HEK293 (cell line): ENCODE measurements around the gene KCTD2.

Source experiments
- CTCF ChIA-PET: fragments of 350-600 bp; formaldehyde crosslinking; extraction: SDS; loops from one replicate; lab custom pipeline; 2021; ENCODE audit warnings: antibody characterized with exemption; lab: Yijun Ruan, JAX
- POLR2A ChIA-PET: fragments of 300-600 bp; formaldehyde crosslinking; extraction: SDS; loops from one replicate; lab custom pipeline; 2020; ENCODE audit warnings: antibody characterized with exemption, inconsistent platforms; lab: Yijun Ruan, JAX
- H3K27ac ChIP-seq: fragments of 200-500 bp; sonication (Bioruptor generic); 2 replicates; pipeline ENCODE4 v1.5.1; 2014; ENCODE audit warnings: low read depth, low read length, control low read depth, inconsistent platforms; ENCODE audit errors: extremely low read depth
- H3K36me3 ChIP-seq, 2 experiments: fragments of 200-500 bp in 1 of 2; sonication (Bioruptor generic) in 1 of 2; 1 replicate in 1 of 2; 2 replicates in 1 of 2; pipeline ENCODE4 v1.5.1; 2014 to 2017; ENCODE audit warnings: inconsistent platforms in 2 of 2, low read length in 2 of 2; ENCODE audit not compliant: control insufficient read depth in 2 of 2, insufficient read depth in 1 of 2
- H3K4me1 ChIP-seq: fragments of 200-500 bp; sonication (Bioruptor generic); 2 replicates; pipeline ENCODE4 v1.5.1; 2014; ENCODE audit warnings: mild to moderate bottlenecking, low read length, inconsistent platforms; ENCODE audit not compliant: control insufficient read depth, insufficient read depth
- H3K4me3 ChIP-seq: 2 replicates; pipeline ENCODE4 v1.5.1; 2011; ENCODE audit warnings: low read depth, mild to moderate bottlenecking, control low read depth, low read length, moderate library complexity
- H3K9me3 ChIP-seq: fragments of 200-500 bp; sonication (Bioruptor generic); 2 replicates; pipeline ENCODE4 v1.5.1; 2014; ENCODE audit warnings: low read depth, low read length, inconsistent platforms; ENCODE audit not compliant: control insufficient read depth, insufficient read depth
- HOXC10 ChIP-seq: sonication (generic); formaldehyde crosslinking; IDR thresholded peaks from 2 replicates; pipeline ENCODE4 v1.8.1; 2023; ENCODE audit warnings: mild to moderate bottlenecking, missing genetic modification reagents
- KLF10 ChIP-seq: fragments of 450-650 bp; IDR thresholded peaks from 2 replicates; pipeline ENCODE4 v1.5.1; 2018; ENCODE audit warnings: missing biosample characterization, mild to moderate bottlenecking, missing genetic modification characterization
- MEIS1 ChIP-seq: sonication (generic); formaldehyde crosslinking; IDR thresholded peaks from 2 replicates; pipeline ENCODE4 v1.8.1; 2022; ENCODE audit warnings: missing genetic modification reagents, mild to moderate bottlenecking, borderline replicate concordance
- MYNN ChIP-seq: fragments of 450-650 bp; formaldehyde crosslinking; IDR thresholded peaks from 2 replicates; pipeline ENCODE4 v1.5.1; 2016; ENCODE audit warnings: missing biosample characterization, missing genetic modification characterization, borderline replicate concordance
- RBAK ChIP-seq: fragments of 450-650 bp; formaldehyde crosslinking; IDR thresholded peaks from 2 replicates; pipeline ENCODE4 v1.5.1; 2016; ENCODE audit warnings: missing biosample characterization, missing genetic modification characterization
- SCRT2 ChIP-seq: fragments of 450-650 bp; formaldehyde crosslinking; IDR thresholded peaks from 2 replicates; pipeline ENCODE4 v1.5.1; 2016; ENCODE audit warnings: missing biosample characterization, missing genetic modification characterization
- SETDB1 ChIP-seq: IDR thresholded peaks from one replicate; pipeline ENCODE4 v1.6.1; 2017; ENCODE audit warnings: mild to moderate bottlenecking, low read length, moderate library complexity, mixed read lengths; ENCODE audit not compliant: insufficient read length
- ZBTB48 ChIP-seq: fragments of 450-650 bp; formaldehyde crosslinking; IDR thresholded peaks from 2 replicates; pipeline ENCODE4 v1.5.1; 2016; ENCODE audit warnings: missing biosample characterization, missing genetic modification characterization
- ZEB2 ChIP-seq: fragments of 450-650 bp; formaldehyde crosslinking; IDR thresholded peaks from 2 replicates; pipeline ENCODE4 v1.5.1; 2016; ENCODE audit warnings: missing biosample characterization, missing genetic modification characterization
- ZFP69B ChIP-seq: fragments of 450-650 bp; formaldehyde crosslinking; IDR thresholded peaks from 2 replicates; pipeline ENCODE4 v1.5.1; 2016; ENCODE audit warnings: missing biosample characterization, missing genetic modification characterization
- ZIC2 ChIP-seq: fragments of 450-650 bp; formaldehyde crosslinking; IDR thresholded peaks from 2 replicates; pipeline ENCODE4 v1.5.1; 2016; ENCODE audit warnings: missing biosample characterization, missing genetic modification characterization
- ZNF121 ChIP-seq: fragments of 450-650 bp; formaldehyde crosslinking; IDR thresholded peaks from 2 replicates; pipeline ENCODE4 v1.5.1; 2016; ENCODE audit warnings: missing biosample characterization, missing genetic modification characterization
- ZNF140 ChIP-seq: fragments of 450-650 bp; formaldehyde crosslinking; IDR thresholded peaks from 2 replicates; pipeline ENCODE4 v1.5.1; 2016; ENCODE audit warnings: missing biosample characterization, missing genetic modification characterization
- ZNF169 ChIP-seq: fragments of 450-650 bp; formaldehyde crosslinking; IDR thresholded peaks from 2 replicates; pipeline ENCODE4 v1.5.1; 2016; ENCODE audit warnings: missing biosample characterization, missing genetic modification characterization
- ZNF24 ChIP-seq: fragments of 450-650 bp; formaldehyde crosslinking; IDR thresholded peaks from 2 replicates; pipeline ENCODE4 v1.5.1; 2016; ENCODE audit warnings: missing biosample characterization, missing genetic modification characterization
- ZNF311 ChIP-seq: fragments of 450-650 bp; formaldehyde crosslinking; IDR thresholded peaks from 2 replicates; pipeline ENCODE4 v1.5.1; 2017; ENCODE audit warnings: missing biosample characterization, missing genetic modification characterization, borderline replicate concordance
- ZNF394 ChIP-seq: fragments of 450-650 bp; formaldehyde crosslinking; IDR thresholded peaks from 2 replicates; pipeline ENCODE4 v1.5.1; 2016; ENCODE audit warnings: missing biosample characterization, missing genetic modification characterization, mild to moderate bottlenecking, moderate library complexity, borderline replicate concordance
- ZNF654 ChIP-seq: fragments of 450-650 bp; formaldehyde crosslinking; IDR thresholded peaks from 2 replicates; pipeline ENCODE4 v1.5.1; 2016; ENCODE audit warnings: low read depth, missing biosample characterization, missing genetic modification characterization
- ZNF658 ChIP-seq: fragments of 450-650 bp; formaldehyde crosslinking; IDR thresholded peaks from 2 replicates; pipeline ENCODE4; 2016; ENCODE audit warnings: missing biosample characterization, missing genetic modification characterization
- ZNF670 ChIP-seq: fragments of 450-650 bp; formaldehyde crosslinking; IDR thresholded peaks from 2 replicates; pipeline ENCODE4 v1.5.1; 2016; ENCODE audit warnings: missing biosample characterization, missing genetic modification characterization, low read depth
- ZNF701 ChIP-seq: fragments of 450-650 bp; formaldehyde crosslinking; IDR thresholded peaks from 2 replicates; pipeline ENCODE4 v1.5.1; 2016; ENCODE audit warnings: missing biosample characterization, missing genetic modification characterization
- ZNF768 ChIP-seq: fragments of 450-650 bp; formaldehyde crosslinking; IDR thresholded peaks from 2 replicates; pipeline ENCODE4 v1.5.1; 2018; ENCODE audit warnings: missing biosample characterization, mild to moderate bottlenecking, missing genetic modification characterization
- TF ChIP-seq, protein P1 (sequence below): fragments of 450-650 bp; formaldehyde crosslinking; IDR thresholded peaks from 2 replicates; pipeline ENCODE4 v1.5.1; 2016; ENCODE audit warnings: missing biosample characterization, missing genetic modification characterization, borderline replicate concordance
- TF ChIP-seq, protein P2 (sequence below): IDR thresholded peaks from 2 replicates; pipeline ENCODE4 v1.6.1; 2011; ENCODE audit warnings: mild to moderate bottlenecking, low read depth, low read length, borderline replicate concordance
- TF ChIP-seq, protein P3 (sequence below): fragments of 450-650 bp; formaldehyde crosslinking; IDR thresholded peaks from 2 replicates; pipeline ENCODE4 v1.5.1; 2016; ENCODE audit warnings: missing biosample characterization, missing genetic modification characterization
- TF ChIP-seq, protein P4 (sequence below): sonication (generic); formaldehyde crosslinking; IDR thresholded peaks from 2 replicates; pipeline ENCODE4 v1.8.1; 2022; ENCODE audit warnings: mild to moderate bottlenecking, moderate library complexity, missing genetic modification reagents
- TF ChIP-seq, protein P5 (sequence below): fragments of 450-650 bp; formaldehyde crosslinking; IDR thresholded peaks from 2 replicates; pipeline ENCODE4 v1.5.1; 2017; ENCODE audit warnings: missing biosample characterization, missing genetic modification characterization
- TF ChIP-seq, protein P6 (sequence below): fragments of 450-650 bp; formaldehyde crosslinking; IDR thresholded peaks from 2 replicates; pipeline ENCODE4 v1.5.1; 2017; ENCODE audit warnings: missing biosample characterization, missing genetic modification characterization

KCTD2 gene

DNA sequence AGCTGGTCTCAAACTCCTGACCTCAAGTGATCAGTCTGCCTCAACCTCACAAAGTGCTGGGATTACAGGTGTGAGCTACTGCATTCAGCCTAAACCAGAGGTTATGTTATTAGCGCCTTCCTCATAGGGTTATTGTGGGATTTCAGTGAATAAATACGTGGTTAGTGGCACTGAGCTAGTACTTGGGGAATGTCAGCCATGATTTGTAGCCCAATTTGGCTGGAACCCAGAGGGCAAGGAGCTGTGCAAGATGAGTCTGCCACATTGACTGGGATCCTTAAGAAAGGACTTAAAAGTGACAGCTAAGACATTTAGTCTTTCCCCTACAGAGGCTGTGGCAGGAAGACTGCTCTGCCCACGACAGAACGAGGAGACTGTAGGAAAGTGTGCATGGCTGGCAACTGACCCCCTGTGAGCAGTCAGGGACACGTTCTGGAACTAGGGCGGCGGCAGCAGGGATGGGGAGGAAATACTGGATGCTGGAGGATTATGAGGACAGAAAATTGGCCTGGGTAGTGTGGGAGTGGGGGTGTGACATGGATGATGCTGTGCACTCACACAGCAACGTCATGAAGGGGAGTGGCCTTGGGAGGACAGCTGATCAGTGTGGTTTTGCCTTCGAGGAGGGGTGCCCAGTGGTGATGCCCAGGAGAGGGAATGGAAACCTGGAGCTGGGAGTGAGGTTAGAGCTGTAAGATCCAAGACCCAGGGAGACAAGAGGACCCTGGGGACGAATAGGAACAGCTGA is 14.9 kb upstream of the KCTD2 start (continued):
- TF ChIP-seq MYNN (tag by site-specific recombination) (no peak), ZNF670 (no peak), ZNF394 (tag by site-specific recombination) (no peak), ZNF768 (tag by site-specific recombination) (no peak), ZNF24 (no peak), ZNF658 (tag by site-specific recombination) (no peak), KLF10 (tag by site-specific recombination) (peak; percentile 89), MEIS1 (CRISPR knock-in tag) (no peak), ZFP69B (tag by site-specific recombination) (peak; percentile 16; the same call in 1 of the 2 replicates), ZNF140 (tag by site-specific recombination) (no peak), SCRT2 (tag by site-specific recombination) (no peak), ZNF311 (no peak), RBAK (no peak), ZNF701 (no peak)
- TF ChIP-seq, protein P1, sequence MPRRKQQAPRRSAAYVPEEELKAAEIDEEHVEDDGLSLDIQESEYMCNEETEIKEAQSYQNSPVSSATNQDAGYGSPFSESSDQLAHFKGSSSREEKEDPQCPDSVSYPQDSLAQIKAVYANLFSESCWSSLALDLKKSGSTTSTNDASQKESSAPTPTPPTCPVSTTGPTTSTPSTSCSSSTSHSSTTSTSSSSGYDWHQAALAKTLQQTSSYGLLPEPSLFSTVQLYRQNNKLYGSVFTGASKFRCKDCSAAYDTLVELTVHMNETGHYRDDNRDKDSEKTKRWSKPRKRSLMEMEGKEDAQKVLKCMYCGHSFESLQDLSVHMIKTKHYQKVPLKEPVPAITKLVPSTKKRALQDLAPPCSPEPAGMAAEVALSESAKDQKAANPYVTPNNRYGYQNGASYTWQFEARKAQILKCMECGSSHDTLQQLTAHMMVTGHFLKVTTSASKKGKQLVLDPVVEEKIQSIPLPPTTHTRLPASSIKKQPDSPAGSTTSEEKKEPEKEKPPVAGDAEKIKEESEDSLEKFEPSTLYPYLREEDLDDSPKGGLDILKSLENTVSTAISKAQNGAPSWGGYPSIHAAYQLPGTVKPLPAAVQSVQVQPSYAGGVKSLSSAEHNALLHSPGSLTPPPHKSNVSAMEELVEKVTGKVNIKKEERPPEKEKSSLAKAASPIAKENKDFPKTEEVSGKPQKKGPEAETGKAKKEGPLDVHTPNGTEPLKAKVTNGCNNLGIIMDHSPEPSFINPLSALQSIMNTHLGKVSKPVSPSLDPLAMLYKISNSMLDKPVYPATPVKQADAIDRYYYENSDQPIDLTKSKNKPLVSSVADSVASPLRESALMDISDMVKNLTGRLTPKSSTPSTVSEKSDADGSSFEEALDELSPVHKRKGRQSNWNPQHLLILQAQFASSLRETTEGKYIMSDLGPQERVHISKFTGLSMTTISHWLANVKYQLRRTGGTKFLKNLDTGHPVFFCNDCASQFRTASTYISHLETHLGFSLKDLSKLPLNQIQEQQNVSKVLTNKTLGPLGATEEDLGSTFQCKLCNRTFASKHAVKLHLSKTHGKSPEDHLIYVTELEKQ (tag by site-specific recombination), result no peak

DNA sequence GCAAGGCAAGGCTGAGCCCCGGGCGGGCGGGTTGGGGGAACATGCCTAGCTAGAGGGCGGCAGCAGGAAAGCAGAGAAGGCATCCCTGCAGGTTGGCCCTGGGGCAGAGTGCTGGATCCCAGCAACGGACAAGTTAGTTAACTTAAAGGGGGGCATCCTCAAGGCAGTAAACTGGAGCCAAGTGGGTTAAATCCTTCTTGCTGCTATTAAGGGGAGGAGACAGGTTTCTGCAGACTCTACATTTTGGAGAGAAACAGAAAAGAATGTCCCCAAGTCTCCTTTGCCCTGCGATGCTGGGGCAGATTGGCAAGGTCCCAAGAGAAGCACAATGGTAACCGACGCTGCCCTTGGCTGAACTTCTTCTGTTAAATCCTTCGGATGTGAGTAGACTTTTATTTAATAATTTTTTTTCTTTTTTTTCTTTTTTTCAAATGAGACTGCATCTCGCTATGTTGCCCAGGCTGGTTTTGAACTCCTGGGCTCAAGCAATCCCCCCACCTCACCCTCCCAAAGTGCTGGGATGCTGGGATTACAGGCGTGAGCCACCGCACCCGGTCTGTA is 14.2 kb upstream of the KCTD2 start:
- Histone ChIP-seq H3K27ac (no peak overlapping the region), H3K4me1 (peaks cover 19% of the 10 kb centered on the region), H3K36me3 (no peaks in the 10 kb centered on the region; a peak in 1 of 3 replicates), H3K9me3 (no peaks in the 10 kb centered on the region), H3K4me3 (peak overlapping the region; percentile 60)
- ChIA-PET CTCF (interaction anchor here (1.2 to 2.2 kb wide), 4 partner anchors 9 to 73 kb away, joined by 3 to 11 read pairs (median 8); partner anchors contain the start of gene MRPL58), POLR2A (interaction anchor here (1.7 kb wide), 1 partner anchor 20 kb away, joined by 10 read pairs; the partner anchor contains the start of gene MRPL58)
- TF ChIP-seq ZNF121 (tag by site-specific recombination), result peak; percentile 96
- TF ChIP-seq ZEB2 (tag by site-specific recombination), result no peak
- no peak for TF ChIP-seq ZNF654 (tag by site-specific recombination)
- TF ChIP-seq, protein P2, sequence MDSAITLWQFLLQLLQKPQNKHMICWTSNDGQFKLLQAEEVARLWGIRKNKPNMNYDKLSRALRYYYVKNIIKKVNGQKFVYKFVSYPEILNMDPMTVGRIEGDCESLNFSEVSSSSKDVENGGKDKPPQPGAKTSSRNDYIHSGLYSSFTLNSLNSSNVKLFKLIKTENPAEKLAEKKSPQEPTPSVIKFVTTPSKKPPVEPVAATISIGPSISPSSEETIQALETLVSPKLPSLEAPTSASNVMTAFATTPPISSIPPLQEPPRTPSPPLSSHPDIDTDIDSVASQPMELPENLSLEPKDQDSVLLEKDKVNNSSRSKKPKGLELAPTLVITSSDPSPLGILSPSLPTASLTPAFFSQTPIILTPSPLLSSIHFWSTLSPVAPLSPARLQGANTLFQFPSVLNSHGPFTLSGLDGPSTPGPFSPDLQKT, result no peak
- TF ChIP-seq, protein P3, sequence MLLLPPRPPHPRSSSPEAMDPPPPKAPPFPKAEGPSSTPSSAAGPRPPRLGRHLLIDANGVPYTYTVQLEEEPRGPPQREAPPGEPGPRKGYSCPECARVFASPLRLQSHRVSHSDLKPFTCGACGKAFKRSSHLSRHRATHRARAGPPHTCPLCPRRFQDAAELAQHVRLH (tag by site-specific recombination), result peak; percentile 50; the same call in 1 of the 2 replicates
- TF ChIP-seq, protein P4, sequence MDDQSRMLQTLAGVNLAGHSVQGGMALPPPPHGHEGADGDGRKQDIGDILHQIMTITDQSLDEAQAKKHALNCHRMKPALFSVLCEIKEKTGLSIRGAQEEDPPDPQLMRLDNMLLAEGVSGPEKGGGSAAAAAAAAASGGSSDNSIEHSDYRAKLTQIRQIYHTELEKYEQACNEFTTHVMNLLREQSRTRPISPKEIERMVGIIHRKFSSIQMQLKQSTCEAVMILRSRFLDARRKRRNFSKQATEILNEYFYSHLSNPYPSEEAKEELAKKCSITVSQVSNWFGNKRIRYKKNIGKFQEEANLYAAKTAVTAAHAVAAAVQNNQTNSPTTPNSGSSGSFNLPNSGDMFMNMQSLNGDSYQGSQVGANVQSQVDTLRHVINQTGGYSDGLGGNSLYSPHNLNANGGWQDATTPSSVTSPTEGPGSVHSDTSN (CRISPR knock-in tag), result no peak
- TF ChIP-seq ZIC2, result no peak
- TF ChIP-seq ZNF701, result no peak
- no peak for TF ChIP-seq ZNF169
- TF ChIP-seq, protein P5, sequence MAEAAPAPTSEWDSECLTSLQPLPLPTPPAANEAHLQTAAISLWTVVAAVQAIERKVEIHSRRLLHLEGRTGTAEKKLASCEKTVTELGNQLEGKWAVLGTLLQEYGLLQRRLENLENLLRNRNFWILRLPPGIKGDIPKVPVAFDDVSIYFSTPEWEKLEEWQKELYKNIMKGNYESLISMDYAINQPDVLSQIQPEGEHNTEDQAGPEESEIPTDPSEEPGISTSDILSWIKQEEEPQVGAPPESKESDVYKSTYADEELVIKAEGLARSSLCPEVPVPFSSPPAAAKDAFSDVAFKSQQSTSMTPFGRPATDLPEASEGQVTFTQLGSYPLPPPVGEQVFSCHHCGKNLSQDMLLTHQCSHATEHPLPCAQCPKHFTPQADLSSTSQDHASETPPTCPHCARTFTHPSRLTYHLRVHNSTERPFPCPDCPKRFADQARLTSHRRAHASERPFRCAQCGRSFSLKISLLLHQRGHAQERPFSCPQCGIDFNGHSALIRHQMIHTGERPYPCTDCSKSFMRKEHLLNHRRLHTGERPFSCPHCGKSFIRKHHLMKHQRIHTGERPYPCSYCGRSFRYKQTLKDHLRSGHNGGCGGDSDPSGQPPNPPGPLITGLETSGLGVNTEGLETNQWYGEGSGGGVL (tag by site-specific recombination), result peak; percentile 45; the same call in 1 of the 2 replicates
- TF ChIP-seq, protein P6, sequence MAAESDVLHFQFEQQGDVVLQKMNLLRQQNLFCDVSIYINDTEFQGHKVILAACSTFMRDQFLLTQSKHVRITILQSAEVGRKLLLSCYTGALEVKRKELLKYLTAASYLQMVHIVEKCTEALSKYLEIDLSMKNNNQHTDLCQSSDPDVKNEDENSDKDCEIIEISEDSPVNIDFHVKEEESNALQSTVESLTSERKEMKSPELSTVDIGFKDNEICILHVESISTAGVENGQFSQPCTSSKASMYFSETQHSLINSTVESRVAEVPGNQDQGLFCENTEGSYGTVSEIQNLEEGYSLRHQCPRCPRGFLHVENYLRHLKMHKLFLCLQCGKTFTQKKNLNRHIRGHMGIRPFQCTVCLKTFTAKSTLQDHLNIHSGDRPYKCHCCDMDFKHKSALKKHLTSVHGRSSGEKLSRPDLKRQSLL (tag by site-specific recombination), result 0 out of 2 replicates have a peak, but pooled peaks have one; percentile 3
- TF ChIP-seq SETDB1, result no peak
- TF ChIP-seq ZBTB48 (tag by site-specific recombination), result no peak
- no peak for TF ChIP-seq HOXC10 (CRISPR knock-in tag)
